D341Med (cell line): Measurements from ENCODE around the gene PRPF18.
"Not testable (repeated sequence)": the region's sequence is repeated elsewhere in the genome, so short reads cannot be mapped to it uniquely, and the experiment has no call there.

Experiments used
- DNase-seq: peaks from one replicate; pipeline ENCODE4 v3.0.0; 2012; ENCODE audit warnings: low spot score

The PRPF18 gene, protein sequence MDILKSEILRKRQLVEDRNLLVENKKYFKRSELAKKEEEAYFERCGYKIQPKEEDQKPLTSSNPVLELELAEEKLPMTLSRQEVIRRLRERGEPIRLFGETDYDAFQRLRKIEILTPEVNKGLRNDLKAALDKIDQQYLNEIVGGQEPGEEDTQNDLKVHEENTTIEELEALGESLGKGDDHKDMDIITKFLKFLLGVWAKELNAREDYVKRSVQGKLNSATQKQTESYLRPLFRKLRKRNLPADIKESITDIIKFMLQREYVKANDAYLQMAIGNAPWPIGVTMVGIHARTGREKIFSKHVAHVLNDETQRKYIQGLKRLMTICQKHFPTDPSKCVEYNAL

DNA sequence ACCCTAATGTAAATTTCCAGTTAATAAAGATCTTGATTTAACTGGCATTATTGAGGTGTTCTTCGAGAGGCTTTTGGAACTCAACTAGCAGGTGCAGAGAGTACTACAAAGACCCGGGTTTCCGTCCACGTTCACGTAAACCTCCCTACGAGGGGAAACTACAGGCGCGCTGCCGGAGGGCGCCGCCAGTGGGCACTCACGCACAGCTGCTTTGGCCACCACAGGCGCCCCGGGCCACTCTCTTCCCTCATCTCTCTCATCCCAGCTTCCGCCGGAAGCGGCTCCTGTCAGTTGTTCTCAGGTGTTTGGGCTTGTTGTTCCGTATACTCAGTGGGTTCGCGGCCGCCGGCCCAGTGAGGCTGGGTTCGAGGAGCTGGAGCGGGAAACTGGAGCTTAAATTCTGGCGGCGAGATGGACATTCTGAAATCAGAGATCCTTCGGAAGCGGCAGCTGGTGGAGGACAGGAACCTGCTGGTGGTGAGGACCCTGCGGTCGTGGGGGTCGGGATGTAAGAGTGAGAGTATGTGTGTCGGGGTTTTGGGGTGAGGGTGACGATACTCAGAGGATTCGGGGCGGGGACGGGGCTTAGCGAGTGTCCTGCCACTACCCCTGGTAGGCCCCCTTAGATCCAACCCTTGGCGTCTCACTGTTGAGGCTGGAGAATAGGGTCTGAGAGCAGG, at the start of gene PRPF18:
Gene PRPF18, plus strand, starts transcription at position 290 of the 680 bp plus-strand sequence. Its CDS starts 122 bp downstream, at position 412.
- DNase-seq = peak; percentile 97

DNA sequence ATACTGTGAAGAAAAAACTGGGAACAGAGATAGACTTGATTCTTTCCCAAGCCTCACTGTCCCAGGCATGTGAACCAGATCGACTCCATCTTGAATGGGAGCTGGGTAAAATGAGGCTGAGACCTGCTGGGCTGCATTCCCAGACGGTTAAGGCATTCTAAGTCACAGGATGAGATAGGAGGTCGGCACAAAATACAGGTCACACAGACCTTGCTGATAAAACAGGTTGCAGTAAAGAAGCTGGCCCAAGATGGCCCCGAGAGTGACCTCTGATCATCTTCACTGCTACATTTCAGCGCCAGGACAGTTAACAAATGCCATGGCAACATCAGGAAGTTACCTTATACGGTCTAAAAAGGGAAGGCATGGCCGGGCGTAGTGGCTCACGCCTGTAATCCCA, 48.8 kb upstream of the PRPF18 start:
- DNase-seq = not testable (repeated sequence)

DNA sequence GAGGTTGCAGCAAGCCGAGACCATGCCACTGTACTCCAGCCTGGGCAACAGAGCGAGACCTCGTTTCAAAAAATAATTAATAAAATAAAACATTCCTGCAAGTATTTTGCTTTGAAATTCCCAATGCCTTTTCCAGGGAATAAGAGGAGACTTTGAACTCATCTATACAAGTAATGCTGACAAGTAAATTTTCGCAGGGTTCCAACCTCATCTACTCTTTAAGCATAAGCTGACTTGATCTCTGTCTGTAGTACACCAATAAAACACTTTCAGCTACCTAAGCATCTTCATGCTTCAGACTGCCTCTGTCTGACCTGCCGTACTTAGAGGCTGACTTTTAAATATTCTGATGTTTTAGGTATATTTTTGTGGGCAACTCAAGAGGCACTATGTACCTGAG, 44.2 kb upstream of the PRPF18 start:
- DNase-seq = no peak

DNA sequence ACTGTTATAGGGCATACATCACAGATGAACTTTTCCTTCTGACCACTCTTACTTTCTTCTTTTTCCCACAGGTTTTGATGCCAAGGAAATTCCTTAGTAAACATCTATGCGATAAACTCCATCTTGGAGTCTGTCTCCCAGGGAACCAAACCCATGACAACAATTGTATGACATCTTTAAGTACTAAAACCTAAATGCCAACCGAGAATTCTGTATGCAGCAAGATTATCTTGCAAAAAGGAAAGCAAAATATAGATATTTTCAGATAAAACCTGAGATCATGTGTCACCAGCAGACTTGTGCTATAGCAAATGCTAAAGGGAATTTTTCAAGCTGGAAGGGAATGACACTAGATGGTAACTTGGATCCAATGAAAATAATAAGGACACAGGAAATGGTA, 36.0 kb upstream of the PRPF18 start:
- no peak for DNase-seq

DNA sequence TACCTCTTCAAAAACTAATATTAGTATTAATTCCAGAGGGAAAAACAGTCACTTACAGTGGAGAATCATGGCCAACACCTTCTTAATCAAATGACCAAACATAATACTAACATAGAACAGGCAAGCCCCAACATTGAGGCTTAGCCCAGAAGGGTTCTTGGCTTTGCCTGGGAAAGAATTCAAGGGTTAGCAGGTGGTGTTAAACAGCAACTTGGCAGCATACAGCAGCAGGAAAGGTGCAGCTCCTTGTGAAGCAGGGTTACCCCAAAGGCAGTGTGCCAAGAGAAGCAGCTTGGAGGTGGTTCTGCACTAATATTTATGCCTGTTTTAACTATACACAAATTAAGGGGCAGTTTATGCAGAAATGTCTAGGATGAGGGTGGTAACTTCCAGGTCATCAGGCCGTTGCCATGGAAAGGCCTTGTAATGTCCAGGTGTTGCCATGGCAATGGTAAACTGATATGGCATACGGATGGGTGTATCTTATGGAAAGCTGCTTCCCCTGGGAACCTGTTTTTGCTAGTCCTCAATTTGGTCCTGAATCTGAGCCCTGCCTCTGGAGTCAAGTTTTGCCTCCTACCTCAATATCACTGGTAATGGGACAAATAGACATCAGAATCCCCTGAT, 30.8 kb upstream of the PRPF18 start:
- DNase-seq = no peak

DNA sequence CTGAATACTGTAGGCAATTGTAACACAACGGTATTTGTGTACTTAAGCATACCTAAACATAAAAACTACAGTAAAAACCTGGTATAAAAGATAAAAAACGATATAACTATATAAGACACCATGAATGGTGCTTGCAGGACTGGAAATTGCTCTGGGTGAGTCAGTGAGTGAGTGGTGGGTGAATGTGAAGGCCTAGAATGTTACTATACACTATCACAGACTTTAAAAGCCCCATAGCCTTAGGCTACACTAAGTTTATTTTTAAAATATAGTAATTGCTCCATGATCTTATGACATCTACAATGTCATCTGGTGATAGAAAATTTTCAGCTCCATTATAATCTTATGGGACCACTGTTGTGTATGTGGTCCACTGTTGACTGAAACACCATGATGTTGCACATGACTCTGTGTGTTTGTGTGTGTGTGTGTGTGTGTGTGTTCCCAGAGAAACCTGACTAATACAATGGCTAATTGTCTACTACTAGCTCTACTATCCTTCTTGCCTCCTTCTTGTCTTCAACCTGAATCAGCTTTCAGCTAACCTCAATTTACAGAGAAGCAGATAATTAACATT, 27.6 kb upstream of the PRPF18 start:
- no peak for DNase-seq

DNA sequence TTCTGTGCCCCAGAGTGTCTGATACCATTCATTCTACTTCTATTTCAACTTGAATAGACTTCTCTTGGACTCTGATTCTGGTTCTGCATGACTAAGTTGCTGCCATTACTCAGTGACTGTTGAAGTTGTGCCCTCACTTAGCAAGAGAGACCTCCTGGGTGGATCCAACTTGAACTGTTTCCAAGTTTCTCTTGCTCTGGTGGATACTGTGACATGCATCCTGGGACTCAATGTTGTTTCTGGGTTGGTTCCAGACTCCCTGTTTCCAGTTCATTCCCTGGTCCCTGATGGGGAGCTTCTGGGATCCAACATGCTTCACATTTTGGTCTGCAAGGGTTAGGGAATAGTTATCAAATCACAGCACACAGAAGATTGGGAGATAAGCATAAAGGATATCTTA, 26.2 kb upstream of the PRPF18 start:
- no peak for DNase-seq

DNA sequence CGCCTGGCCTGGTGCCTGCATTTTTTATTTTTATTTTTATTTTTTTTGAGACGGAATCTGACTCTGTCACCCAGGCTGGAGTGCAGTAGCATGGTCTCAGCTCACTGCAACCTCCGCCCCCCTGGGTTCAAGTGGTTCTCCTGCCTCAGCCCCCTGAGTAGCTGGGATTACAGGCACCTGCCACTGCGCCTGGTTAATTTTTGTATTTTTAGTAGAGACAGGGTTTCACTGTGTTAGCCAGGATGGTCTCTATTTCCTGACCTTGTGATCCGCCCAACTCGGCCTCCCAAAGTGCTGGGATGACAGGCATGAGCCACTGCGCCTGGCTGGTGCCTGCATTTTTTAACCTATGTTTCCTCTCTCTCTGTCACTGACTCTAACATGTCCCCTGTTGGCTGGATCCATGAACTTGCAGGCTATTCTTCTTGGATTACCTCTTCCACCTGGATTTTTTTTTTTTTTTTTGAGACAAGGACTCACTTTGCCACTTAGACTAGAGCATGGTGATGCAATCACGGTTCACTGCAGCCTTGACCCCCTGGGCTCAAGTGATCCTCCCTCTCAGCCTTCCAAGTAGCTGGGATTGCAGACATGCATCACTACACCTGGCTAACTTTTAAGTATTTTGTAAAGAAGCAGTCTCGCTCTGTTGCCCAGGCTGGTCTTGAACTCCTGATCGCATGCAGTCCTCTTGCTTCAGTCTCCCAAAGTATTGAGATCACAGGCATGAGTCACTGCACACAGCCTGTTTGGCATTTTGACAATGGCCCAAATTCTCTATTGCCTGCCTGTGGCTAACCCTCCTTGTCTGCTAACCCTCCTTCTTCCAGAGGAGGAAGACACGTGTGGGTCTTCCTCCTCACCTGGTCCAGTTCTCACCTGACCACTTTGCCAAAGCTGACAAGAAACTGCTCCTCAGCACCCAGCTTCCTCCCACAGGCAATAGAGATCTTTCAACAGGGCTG, 23.0 kb upstream of the PRPF18 start:
- no peak for DNase-seq

DNA sequence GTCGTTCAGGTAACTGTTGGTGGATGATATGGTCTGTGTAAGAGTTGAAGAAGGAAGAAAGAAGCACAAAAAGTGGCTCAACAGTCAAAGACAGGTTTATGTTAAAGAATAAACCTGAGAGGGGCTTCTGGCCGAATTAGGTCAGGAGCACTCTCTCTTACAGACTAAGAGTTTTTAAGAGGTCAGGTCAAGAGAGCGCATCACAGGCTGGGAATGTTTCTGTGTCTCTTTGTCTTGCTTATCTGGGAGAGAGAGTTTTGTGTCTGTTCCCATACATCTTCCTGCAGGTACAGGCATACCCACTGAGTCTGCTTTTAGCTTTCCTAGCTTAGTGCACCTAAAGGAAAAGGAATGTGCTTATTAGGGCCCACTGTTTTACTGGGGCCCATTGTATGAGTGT, 22.2 kb upstream of the PRPF18 start:
- no peak for DNase-seq

DNA sequence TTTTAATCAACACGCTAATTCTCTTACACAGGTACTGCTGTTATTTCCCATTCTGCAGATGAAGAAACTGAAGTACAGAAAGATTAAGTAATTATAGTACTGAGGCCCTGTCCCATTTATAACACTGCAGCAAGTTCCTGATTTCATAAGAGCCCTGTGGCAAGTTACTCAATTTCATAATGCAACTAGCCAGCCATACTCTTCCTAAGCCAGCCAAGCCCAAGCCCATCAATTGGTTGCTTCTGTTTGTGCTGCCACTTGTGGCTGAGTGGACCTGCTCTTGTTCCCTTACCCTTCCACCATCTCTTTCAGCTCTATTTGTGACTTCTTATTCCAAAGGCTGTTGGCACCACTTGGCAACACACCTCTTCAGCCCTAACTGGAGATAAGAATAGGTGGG, 19.7 kb upstream of the PRPF18 start:
- no peak for DNase-seq

DNA sequence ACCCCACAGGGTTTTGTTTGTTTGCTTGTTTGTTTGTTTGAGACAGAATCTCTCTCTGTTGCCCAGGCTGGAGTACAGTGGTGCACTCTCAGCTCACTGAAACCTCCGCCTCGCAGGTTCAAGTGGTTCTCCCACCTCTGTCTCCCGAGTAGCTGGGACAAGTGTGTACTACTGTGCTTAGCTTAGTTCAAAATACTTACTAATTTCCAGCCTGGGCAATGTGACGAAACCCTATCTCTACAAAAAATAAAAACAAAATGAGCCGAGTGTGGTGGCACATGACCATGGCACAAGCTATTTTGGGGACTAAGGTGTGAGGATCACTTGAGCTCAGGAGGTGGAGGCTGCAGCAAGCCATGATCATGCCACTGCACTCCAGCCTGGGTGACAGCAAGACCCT, 15.2 kb upstream of the PRPF18 start:
- DNase-seq = no peak

DNA sequence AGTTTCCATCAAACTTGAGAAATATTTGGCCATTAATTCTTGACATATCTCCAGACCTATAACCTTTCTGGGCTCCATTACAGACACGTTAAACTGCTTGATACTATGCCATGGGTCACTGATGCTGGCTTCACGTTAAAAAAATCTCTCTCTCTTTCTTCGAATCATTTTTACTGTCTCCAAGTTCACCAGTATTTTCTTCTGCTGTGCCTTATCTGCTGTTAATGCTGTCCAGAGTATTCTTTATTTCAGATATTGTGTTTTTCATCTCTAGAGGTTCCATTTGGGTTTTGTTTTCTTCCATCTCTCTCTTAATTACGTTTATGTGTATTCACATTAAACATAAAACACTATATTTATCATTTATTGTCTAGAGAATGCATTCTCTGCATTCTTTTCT, 12.8 kb upstream of the PRPF18 start:
- DNase-seq = no peak

DNA sequence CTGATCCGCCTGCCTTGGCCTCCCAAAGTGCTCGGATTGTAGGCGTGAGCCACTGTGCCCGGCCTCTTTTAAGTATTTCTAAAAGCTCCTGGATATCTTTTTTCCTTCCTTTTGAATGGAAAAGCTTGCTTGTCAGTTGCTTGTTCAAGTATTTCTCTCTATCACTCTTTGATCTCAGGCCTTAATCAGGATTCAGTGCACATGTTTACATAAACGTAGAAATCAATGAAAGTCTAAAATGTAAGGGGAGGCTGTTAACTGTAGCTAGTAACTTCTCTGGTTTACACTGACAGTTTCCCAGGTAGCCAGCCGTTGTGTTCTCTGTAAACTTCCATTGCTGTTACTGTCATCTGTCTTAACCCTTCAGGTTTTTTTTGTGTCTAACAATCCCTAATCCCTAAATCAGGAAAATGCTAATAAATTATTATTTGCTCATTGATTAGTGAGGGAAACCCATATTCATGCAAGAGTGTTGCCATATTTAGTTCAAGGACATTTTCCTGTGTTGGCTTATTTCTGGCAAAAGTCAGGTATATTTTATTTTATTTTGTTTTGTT, 1.5 kb upstream of the PRPF18 start:
- DNase-seq = no peak

DNA sequence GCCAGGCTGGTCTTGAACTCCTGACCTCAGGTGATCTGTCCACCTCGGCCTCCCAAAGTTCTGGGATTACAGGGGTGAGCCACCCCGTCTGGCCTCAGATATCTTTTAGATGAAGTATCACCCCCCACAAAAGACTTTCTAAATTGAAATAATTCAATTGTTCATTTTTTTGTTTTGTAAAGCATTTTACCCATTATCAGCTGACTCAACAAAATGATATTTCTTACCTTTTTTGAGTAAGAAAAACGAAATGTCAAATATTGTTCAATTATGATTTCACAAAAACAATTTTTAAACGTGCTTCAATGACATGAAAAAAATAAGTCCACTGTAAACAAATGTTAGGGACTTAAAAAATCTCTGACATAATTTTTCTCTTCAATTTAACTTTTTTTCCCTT, 822 bp upstream of the PRPF18 start:
- no peak for DNase-seq

DNA sequence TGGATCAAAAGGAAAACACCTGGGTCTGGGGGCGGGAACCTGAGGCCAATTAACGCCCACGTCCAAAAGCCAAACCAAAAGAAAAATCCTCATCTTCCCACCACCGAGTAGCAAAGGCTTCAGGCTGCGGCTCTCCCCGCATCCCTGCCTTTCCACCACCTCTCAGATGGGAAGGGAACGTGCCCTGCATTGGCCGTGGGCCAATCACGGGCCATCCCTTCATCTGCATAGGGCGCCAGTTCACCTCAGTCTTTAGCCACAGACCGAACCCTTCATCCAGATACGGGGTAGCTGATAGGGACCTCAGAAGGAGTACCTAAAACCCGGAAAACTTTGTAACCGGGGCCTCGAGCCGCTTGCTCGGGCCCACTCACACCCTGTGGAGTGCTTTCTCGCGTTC, 626 bp downstream of the PRPF18 start:
- peak; percentile 41 for DNase-seq

DNA sequence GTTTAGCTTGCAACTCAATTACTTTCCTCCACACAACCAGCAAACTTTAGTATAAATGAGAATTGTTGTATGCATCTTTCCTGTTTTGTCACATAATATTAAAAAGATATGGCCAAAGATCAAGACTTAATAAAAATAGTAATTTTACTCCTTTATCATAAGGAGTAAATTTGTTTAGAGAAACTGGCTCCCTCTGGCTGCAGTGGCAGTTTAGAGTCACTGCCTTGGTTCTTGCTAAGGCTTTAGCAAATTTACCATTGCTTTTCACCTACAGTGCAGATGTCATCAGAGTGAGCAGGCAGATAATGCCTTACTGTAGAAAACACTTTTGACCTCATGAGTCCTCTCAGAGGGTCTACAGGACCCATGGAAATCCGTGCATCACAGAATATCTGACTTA, 2.6 kb downstream of the PRPF18 start:
- DNase-seq = no peak

DNA sequence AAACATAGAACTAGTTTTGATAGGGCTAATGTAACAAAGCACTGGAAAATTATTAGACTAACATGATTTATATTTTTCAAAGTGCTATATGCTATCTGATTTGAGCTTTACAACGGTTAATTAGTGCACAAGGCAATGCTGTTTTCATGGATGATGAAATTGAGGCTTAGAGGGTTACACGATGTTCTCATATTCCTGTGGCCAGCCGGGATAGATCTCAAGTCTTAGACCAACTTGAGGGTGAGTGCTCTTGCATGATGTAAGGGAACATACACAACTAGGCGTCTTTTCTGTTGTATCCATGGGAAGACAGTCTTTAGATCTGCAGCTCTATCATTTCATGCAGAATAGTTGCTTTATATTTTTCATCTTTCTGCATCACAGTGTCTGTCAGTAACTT, 4.1 kb downstream of the PRPF18 start:
- DNase-seq = no peak

DNA sequence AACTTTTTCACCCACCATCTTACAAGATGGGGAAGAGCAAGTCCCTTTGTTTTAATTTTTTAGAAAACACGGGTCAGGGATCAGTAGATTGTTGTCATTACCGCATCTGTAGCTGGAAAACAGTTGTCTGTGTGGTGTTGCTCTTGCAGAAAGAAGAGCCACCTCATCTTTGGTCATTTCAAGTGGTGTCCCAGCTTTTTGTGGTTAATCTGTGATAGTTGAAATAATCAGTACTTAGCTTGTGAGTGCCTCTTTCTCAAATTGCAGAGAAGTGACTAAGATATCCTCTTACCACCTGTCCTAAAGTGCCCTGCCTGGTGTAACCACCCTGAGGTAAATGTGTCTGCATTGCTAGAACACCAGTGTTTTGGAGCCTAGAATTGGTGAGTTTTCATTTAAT, 5.5 kb downstream of the PRPF18 start:
- DNase-seq = no peak

DNA sequence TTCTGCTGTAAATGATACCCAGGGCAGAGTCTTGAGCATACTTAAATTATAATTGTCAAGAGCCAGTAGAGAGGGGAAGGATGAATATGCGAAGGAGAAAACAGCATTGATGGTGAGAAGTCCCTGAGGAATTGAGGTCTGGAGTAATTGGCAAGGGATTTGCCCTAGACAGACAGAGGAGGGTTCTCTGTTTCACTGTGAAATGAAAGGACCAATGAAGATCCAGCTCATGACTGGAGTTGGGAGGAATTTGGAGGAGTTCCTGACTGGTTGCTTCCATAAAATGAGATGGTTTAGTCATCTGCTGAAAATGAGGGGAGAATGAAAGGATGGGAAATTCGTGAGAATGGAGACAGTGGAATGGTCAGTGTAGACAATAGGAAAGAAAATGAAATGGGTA, 6.8 kb downstream of the PRPF18 start:
- no peak for DNase-seq

DNA sequence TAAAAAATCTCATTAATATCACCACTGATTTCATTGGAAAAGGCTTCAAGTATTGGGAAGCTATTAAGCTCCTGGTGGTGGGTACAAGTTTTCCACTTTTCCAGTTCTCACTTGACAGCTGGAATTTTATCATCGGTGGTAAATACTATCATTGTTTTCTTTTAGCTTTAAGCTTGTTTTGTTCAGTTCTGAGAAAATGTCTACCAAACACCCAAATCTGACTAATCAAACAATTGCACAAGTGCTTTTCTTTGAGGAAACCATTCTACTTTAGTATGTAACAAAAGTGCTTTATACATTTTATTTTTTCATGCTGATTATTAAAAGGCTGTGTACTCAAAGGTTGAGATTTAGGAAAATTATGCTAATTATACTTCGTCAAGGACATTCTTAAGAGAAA, 7.9 kb downstream of the PRPF18 start:
- no peak for DNase-seq

DNA sequence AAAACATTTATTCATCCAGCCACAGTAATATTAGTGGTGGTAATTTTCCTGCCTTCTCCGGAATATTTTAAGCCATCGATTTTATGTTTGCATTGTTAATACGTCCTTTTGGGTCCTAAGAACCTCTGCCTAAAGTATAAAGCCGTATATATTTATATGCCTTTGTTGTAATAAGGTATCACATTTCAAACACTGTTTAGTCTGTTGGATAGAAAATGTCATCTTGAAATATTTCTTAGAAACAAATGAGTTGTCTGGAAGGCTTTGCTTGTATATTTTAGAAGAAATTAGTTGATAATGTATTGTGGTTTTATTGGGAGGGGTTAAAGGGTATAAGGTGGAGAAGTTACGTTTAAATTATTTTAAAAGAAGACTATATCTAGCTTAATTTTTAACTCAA, 11.1 kb downstream of the PRPF18 start:
- DNase-seq = no peak
